Fibroblast of pulmonary artery (primary cell): ENCODE results near the gene PRKAR2B.

ENCODE experiments used
- DNase-seq: peaks from one replicate; pipeline ENCODE4 v3.0.0-alpha.2; 2010; ENCODE audit warnings: low read depth
- H3K4me3 ChIP-seq: replicated peaks from 2 replicates; pipeline ENCODE4 v1.5.1; 2011; ENCODE audit warnings: low read depth, mild to moderate bottlenecking, control low read depth, low read length, moderate library complexity
- CTCF ChIP-seq: IDR thresholded peaks from 2 replicates; pipeline ENCODE4 v1.5.1; 2011; ENCODE audit warnings: mild to moderate bottlenecking, control low read depth, low read length, inconsistent platforms; ENCODE audit errors: missing control alignments

The PRKAR2B gene

DNA sequence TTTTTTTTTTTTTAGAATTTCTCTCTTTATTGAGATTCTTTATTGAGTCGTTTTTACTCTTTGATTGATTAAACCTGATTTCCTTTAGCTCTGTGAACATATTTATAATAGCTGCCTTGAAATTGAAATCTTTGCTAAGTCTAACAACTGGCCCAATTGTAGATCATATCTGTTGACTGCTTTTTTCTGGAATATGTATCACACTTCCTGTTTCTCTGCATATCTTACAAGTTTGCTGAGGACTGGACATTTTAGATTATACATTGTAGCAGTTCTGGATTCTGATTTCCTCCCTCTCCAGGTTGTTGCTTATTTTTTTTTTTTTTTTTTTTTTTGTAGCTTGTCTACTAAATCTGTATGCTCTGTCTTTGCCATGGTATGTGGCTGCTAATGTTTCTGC lies 56.3 kb downstream of the PRKAR2B start:
- no peak overlapping the region for H3K4me3 ChIP-seq
- TF ChIP-seq CTCF = no peak
- DNase-seq = no peak

GRCh38 chr7:107103369-107103768 lies 58.9 kb downstream of the PRKAR2B start:
- TF ChIP-seq CTCF = no peak
- DNase-seq = peak; percentile 4
- no peak overlapping the region for H3K4me3 ChIP-seq

DNA sequence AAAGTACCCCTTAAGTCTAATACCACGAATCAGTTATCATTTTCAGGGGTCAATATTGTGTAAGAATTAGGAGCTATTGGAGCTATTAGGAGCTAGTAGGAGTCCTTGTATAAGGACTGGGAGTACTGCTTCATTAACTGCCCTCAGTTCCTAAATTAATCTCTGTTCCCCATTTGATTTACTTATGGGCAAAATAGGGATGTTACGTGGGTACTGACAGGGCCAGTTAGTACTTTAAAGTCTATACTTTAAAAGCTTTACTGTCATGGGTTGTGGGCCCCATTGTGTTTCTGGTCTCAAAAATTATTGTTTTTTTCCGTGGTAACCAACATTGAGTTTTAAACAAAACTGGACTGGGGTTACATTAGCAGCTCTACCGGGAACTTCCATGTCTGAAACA lies 60.3 kb downstream of the PRKAR2B start:
- no peak for TF ChIP-seq CTCF
- no peak for DNase-seq
- H3K4me3 ChIP-seq = no peak overlapping the region

DNA sequence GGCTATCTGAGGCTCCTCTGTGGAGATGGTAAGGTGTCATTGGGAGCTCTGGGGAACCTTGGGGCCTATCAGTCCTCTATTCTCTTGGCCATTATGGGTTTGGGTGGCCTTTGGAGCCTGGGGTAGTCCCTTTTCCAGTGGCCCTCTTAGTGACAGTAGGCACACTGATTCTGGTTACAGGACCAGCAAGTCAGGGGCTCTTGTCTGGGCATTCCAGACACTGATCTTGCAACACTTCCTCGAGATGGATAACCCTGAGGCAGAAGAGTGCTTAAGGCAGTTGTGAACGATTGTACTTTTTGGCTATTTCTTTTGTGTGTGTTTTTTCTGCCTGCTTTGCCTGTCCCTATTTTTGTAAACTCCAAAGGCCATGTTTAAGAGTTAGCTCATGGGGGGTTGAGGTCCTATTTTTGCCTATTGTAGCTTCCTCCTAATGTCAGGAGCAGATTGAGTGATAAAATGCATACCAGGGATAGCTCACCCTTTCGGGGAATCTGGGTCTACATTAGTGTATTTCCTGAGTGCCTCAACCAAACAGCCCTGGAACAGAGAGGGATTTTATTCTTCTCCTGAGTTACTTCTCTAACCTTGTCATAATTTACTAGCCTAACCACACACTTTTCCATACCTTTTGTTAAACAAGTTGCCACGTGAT lies 61.2 kb downstream of the PRKAR2B start:
- no peak for TF ChIP-seq CTCF
- H3K4me3 ChIP-seq = no peak overlapping the region
- no peak for DNase-seq

- H3K4me3 ChIP-seq = no peak overlapping the region
- TF ChIP-seq CTCF = no peak
- DNase-seq = no peak
Measured at GRCh38 chr7:107108793-107109371, 64.4 kb downstream of the PRKAR2B start.

- TF ChIP-seq CTCF = no peak
- no peak overlapping the region for H3K4me3 ChIP-seq
- no peak for DNase-seq
Measured at GRCh38 chr7:107109955-107110354, 65.5 kb downstream of the PRKAR2B start.

- no peak for DNase-seq
- no peak overlapping the region for H3K4me3 ChIP-seq
- TF ChIP-seq CTCF = no peak
Measured at GRCh38 chr7:107111196-107111595, 66.7 kb downstream of the PRKAR2B start.
